Eye (tissue), 1 donor: ENCODE measurements around the gene STAB2.

ENCODE experiments used
- DNase-seq: peaks from one replicate; pipeline ENCODE4 v3.0.0-alpha.2; 2015

STAB2 gene

GRCh38 chr12:103657331-103657730, 70.3 kb downstream of the STAB2 start:
- no peak for DNase-seq

GRCh38 chr12:103664626-103665025, 77.6 kb downstream of the STAB2 start:
- no peak for DNase-seq

- DNase-seq, result peak; percentile 13
These were observed 78.9 kb downstream of the STAB2 start for GRCh38 chr12:103665971-103666370.

- no peak for DNase-seq
These were observed 80.1 kb downstream of the STAB2 start for GRCh38 chr12:103667125-103667524.

GRCh38 chr12:103668520-103668919, 81.4 kb downstream of the STAB2 start:
- DNase-seq, result no peak

- DNase-seq, result no peak
These were observed 84.3 kb downstream of the STAB2 start for GRCh38 chr12:103671367-103671766.

- DNase-seq, result no peak
These were observed 85.5 kb downstream of the STAB2 start for GRCh38 chr12:103672401-103673119.

GRCh38 chr12:103673487-103673886, 86.4 kb downstream of the STAB2 start:
- DNase-seq, result no peak

- no peak for DNase-seq
These were observed 86.9 kb downstream of the STAB2 start for GRCh38 chr12:103673891-103674375.

- no peak for DNase-seq
These were observed 89.8 kb downstream of the STAB2 start for GRCh38 chr12:103676893-103677292.

GRCh38 chr12:103677341-103677740, 90.3 kb downstream of the STAB2 start:
- DNase-seq, result no peak

- no peak for DNase-seq
These were observed 90.8 kb downstream of the STAB2 start for GRCh38 chr12:103677905-103678304.

GRCh38 chr12:103679421-103680170, 92.5 kb downstream of the STAB2 start:
- no peak for DNase-seq

- DNase-seq, result peak; percentile 50
These were observed 93.6 kb downstream of the STAB2 start for GRCh38 chr12:103680591-103681141.

GRCh38 chr12:103686026-103686425, 99.0 kb downstream of the STAB2 start:
- DNase-seq, result no peak

GRCh38 chr12:103687253-103687652, 100.2 kb downstream of the STAB2 start:
- DNase-seq, result no peak

GRCh38 chr12:103688376-103689063, 101.4 kb downstream of the STAB2 start:
- no peak for DNase-seq

GRCh38 chr12:103690426-103690825, 103.4 kb downstream of the STAB2 start:
- no peak for DNase-seq

- DNase-seq, result no peak
These were observed 104.0 kb downstream of the STAB2 start for GRCh38 chr12:103691063-103691462.

- no peak for DNase-seq
These were observed 109.0 kb downstream of the STAB2 start for GRCh38 chr12:103696101-103696500.

- no peak for DNase-seq
These were observed 111.1 kb downstream of the STAB2 start for GRCh38 chr12:103697971-103698751.

- DNase-seq, result no peak
These were observed 111.9 kb downstream of the STAB2 start for GRCh38 chr12:103698752-103699560.
